Renal cortex interstitium (tissue), 11 donors: ENCODE results near the gene FGD3. TPM values are rescaled to one million over a fixed set of nuclear protein-coding genes. Genes with fewer than 3 reads are reported as not detected.

Experiments used
- DNase-seq, 11 donors: peaks; one replicate each; pipeline ENCODE4 v3.0.0-alpha.2; 2013; ENCODE audit warnings: low read depth in 9 of 11, low spot score in 4 of 11; ENCODE audit errors: extremely low read depth in 1 of 11
- polyA plus RNA-seq, 3 donors: library from polyadenylated mRNA; unstranded; fragments of 120-200 nt; gene quantifications; one replicate each; pipeline ENCODE4 v1.2.1, GENCODE V29; 2013; ENCODE audit not compliant: insufficient read length in 3 of 3

FGD3 gene
- polyA plus RNA-seq, 3 donors, result 3.3 to 5.8 (median 5.3) TPM

DNA sequence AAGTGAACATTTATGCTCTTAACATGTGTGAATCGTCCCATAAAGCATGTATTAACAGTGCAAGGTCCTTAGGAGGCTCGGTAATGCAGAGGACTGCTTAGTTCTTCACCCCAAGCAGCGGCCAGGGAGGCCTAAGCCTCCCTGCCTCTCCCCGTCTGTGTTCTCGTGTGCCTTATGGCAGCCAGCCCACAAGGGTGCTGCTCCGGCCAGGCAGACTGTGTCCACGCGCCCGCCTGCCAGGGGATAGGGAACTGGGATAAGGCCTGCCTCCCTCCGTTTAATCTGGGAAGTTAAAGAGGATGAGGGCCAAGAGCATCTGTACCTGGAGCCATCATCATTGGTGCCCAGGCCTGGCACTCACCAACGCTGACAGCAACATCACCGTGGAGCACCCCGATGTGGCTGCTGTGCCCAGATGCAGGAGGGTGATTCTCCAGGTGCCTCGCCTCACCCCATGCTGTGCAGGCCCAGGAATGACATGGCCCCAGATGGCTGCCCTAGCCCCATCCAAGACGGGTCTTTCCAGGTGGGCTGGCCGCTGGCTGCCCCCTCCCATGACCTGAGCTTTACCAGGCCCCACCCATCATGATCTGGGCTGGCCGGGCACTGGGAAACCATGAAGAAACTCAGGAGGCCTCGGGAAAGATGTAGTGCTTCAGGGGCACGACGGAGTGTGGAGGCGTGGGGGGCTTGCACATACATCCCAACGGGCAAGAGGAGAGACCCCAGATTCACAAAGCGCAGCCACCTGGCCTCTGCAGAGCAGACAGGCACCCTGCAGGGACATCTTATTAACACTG is 75.6 kb downstream of the FGD3 start:
- DNase-seq, result no peak

DNA sequence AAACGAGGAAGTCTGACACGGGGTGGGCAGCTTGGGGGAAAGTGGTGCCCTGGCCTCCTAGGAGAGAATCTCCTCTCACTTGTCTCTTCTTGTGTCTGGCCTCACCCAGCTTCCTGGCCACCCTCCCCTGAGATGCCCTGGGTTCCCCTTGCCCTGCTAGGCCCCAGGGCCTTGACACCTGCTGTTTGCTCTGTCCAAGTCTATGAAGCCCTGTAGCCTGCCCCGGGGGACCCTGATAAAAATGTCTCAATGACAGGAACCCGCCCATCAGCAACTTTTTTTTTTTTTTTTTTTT is 76.1 kb downstream of the FGD3 start:
- no peak for DNase-seq

DNA sequence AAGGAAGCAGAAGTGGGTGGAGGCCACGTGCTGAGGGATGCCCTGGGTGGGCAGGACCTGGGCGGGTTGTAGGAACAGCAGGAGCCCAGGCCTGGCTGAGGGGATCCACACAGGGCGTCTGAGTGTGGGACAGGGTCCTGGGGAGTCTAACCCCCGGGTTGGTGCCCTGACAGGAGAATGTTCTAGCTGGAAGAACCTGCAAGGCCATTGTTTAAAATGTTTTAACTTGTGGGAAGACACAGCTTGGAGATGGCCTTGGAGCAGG is 77.3 kb downstream of the FGD3 start:
- DNase-seq, result no peak

GRCh38 chr9:93024986-93025630 is 77.8 kb downstream of the FGD3 start:
- no peak for DNase-seq

DNA sequence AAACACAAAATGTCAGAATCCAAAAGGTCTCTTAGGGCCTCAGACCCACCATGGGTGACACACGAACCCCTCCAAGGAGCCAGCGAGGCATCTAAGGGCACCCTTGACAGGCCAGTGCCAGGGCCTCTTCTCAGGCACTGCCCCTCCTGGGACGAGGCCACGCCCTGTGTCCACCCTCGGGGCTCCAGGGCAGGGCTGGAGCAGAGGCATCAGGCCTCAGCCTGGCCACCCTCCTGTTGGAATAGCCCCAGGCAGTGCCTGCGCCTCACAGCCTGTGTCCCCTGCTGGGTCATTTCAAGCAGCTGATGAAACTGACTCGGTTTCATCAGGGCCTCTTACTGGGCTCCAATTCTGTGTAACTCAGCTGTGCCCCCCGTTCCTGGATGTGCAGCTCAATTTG is 78.4 kb downstream of the FGD3 start:
- DNase-seq, result no peak

- DNase-seq, result no peak
Observed at GRCh38 chr9:93026640-93027039, 79.3 kb downstream of the FGD3 start.

DNA sequence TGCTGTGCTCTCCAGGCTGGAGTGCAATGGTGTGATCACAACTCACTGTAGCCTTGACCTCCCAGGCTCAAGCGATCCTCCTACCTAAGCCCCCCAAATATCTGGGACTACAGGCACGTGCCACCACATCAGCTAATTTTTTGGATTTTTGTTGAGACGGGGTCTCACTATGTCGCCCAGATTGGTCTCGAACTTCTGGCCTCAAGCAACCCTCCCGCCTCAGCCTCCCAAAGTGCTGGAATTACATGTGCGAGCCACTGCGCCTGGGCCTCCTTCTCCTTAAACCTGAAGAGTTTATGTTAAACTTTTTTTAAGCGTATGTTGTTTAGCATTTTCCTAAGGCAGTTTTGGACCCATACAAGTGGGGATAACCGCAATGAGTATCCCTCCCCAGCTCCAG is 80.4 kb downstream of the FGD3 start:
- no peak for DNase-seq

DNA sequence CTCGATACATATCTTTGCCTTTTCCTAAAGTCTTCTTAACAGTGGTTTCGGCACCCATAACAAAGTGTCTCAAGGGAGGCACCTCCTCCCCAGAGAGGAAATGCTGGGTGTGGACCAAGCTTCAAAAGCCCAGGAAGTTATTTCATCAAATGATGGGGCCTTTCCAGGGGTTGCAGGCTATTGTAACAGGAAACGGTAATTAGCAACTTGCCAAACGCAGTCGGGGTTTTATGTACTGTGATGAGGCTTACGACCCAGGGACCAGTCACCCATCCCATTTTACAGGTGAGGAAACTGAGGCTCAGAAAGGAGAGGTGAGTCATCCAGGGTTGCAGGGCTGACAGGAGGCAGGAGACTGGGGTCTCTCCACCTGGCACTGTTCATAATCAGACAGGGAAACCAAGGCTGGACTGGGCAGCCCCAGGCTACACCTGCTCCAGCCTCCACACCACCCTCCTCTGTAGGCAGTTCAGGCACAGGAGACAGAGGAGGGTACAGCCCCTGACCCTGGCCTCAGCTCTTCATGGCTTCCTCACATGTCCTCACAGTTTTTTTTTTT is 81.2 kb downstream of the FGD3 start:
- no peak for DNase-seq

DNA sequence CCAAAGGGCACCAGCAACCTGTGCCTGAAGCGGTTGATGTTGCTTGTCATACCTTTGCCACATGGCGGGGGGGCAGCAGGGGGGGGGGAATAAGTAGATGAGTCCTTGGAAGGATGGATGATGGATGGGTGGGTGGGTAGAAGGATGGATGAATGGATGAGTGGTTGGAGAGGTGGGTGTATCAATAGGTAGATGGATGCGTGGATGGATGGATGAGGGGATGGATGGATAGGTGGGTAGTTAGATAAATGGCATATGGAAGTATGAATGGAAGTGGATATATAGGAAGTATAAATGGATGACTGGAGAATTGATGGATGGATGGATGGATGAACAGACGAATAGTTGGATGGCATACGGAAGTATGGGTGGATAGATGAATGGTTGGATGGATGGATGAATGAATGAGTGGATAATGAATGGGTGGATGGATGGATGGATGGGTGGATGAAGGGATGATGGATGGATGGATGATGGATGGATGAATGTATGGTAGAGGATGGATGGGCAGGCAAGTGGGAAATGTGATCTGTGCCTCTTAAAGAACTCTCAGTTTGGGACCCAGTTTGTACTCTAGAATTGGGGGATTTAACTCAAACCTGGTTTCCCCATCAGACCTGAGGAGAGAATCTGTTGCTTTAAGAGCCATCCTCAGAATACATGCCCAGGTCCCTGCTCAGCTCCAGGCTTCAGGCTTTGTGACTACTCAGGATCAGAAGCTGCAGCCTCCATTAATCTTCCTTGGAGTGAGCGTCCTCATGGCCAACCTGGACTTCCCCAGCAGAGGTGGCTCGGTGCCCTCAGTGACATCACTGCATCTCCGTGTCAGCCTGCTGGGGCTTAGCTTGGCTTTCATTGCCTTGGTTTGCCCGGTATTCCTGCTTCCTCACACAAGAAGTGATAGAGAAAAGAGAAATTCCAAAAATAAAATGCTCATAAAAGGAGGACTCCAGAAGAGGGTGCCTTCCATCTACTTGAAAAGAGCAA is 83.6 kb downstream of the FGD3 start:
- DNase-seq, result no peak

GRCh38 chr9:93031629-93032430 is 84.5 kb downstream of the FGD3 start:
- no peak for DNase-seq

GRCh38 chr9:93032545-93032944 is 85.2 kb downstream of the FGD3 start:
- DNase-seq, result no peak

- DNase-seq, result no peak
Observed at GRCh38 chr9:93033531-93033930, 86.2 kb downstream of the FGD3 start.

GRCh38 chr9:93035106-93035660 is 87.9 kb downstream of the FGD3 start:
- DNase-seq, result no peak

DNA sequence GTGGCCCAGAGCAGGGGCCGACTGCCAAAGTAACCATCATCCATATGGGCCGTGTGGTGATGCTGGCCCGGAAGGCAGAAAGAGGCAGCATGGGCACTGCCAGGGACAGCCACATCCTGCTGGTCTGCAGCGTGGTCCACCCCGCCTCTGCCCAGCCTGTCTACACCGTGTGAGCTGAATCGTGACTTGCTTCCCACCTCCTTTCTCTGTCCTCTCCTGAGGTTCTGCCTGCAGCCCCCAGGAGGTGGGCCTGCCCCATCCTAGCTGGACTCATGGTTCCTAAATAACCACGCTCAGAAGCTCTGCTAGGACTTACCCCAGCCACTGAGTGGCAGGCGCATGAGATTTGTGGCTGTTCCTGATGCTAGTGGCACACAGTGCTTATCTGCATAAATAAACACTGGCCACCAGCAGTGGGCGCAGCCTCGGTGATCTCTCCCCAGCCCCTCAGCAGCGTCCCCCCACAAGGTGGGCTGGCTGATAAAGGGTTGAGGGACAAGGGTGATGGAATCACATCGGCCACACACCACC is 88.6 kb downstream of the FGD3 start:
- DNase-seq, result no peak

GRCh38 chr9:93036887-93037475 is 89.7 kb downstream of the FGD3 start:
- no peak for DNase-seq

- DNase-seq, result no peak
Observed at GRCh38 chr9:93037476-93037971, 90.2 kb downstream of the FGD3 start.

DNA sequence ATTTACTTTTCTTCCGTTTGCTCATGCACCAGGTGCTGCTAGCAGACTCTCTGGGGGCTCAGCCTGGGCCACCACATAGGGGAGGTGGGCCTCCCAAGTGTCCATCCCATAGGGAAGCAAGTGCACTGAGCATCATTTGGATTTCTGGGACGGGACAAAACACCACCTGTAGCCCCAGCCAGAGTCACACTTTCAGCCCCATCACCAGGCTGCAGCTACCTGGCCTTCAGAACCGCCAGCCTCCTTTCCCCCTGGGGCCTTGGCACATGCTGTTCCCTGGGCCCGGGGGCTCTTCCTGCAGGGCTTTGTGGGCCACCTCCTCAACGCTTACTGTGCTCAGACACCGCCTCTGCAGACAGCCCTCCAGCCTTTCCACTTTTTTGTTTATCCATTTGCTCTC is 91.6 kb downstream of the FGD3 start:
- no peak for DNase-seq

GRCh38 chr9:93039456-93039855 is 92.1 kb downstream of the FGD3 start:
- no peak for DNase-seq
